GM13976 (cell line): ENCODE measurements around the gene AATK.

Experiments used
- DNase-seq: peaks from one replicate; pipeline ENCODE4 v3.0.0; 2012; ENCODE audit warnings: low spot score
- in situ Hi-C: fragments of 300-500 bp; cut with MboI; formaldehyde crosslinking; loops from one replicate; pipeline ENCODE4 v1.12.0; 2022; ENCODE audit warnings: low sequenced_read_pairs, mixed read lengths, inconsistent platforms; ENCODE audit not compliant: unreplicated experiment
- TF ChIP-seq, protein P1 (sequence below): IDR thresholded peaks from 2 replicates; pipeline ENCODE4 v1.5.1; 2012; ENCODE audit warnings: borderline replicate concordance, mild to moderate bottlenecking; ENCODE audit not compliant: insufficient read depth; ENCODE audit errors: extremely low read depth, missing control alignments, control extremely low read depth

Gene AATK

DNA sequence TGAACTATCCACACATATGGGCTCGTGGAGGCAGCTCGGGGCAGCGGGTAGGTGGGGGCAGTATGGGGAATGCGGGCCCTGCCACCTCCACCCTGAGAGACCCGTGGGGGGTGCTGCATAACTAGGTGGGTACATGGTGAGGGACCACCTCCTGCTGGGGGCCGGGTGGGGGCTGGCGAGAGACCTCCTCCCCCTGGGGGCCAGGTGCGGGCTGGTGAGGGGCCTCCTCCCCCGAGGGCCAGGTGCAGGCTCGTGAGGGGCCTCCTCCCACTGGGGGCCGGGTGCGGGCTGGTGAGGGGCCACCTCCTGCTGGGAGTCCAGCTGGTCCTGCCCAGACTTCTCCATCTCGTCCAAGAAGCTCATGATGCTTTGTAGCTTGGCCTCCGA is 31.4 kb upstream of the AATK start:
- TF ChIP-seq, protein P1, sequence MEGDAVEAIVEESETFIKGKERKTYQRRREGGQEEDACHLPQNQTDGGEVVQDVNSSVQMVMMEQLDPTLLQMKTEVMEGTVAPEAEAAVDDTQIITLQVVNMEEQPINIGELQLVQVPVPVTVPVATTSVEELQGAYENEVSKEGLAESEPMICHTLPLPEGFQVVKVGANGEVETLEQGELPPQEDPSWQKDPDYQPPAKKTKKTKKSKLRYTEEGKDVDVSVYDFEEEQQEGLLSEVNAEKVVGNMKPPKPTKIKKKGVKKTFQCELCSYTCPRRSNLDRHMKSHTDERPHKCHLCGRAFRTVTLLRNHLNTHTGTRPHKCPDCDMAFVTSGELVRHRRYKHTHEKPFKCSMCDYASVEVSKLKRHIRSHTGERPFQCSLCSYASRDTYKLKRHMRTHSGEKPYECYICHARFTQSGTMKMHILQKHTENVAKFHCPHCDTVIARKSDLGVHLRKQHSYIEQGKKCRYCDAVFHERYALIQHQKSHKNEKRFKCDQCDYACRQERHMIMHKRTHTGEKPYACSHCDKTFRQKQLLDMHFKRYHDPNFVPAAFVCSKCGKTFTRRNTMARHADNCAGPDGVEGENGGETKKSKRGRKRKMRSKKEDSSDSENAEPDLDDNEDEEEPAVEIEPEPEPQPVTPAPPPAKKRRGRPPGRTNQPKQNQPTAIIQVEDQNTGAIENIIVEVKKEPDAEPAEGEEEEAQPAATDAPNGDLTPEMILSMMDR, result no peak
- in situ Hi-C loops, result no loop called here
- DNase-seq, result no peak

DNA sequence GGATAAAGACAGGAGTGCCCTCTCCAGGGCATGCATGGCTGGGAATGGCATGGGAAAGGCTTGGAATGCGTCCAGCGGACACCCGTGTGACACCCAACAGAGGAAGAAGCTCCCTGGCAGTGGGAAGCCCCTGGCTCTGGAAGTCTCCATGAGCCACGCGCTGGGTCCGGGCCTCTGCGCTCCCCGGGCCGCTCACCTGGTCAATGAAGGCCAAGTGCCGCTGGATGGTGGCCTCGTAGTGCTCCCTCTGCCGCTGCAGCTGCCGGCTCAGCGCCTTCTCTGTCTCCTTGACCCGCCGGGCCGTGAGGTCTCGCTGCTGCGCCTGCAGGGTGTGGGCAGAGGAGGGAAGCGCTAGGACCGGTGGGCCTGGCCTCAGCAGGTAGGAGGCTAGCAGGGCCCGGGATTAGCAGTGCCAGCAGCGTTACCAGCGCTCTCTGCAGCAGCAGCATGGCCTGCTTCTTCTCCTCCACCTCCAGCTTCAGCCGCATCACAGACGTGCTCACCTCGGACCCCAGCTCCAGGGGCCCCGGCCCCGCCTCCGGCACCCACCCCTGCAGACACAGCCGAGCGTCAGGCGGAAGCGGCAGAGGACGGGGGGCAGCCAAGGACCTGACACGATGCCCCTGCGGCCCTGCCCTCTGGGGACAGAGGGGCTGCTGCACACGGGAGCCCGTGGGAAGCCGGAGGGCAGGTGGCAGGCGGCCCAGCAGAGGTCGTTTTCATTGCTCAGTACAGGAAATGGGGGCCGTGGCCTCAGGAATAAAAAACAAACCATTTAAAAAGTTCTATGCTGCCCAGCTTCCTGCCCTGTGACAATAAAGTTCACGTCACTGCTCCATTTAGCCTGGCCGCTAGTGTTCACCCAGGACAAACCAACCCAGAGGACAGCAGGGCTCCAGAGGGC is 30.7 kb upstream of the AATK start:
- in situ Hi-C loops, result no loop called here
- TF ChIP-seq, protein P1, result no peak
- no peak for DNase-seq

DNA sequence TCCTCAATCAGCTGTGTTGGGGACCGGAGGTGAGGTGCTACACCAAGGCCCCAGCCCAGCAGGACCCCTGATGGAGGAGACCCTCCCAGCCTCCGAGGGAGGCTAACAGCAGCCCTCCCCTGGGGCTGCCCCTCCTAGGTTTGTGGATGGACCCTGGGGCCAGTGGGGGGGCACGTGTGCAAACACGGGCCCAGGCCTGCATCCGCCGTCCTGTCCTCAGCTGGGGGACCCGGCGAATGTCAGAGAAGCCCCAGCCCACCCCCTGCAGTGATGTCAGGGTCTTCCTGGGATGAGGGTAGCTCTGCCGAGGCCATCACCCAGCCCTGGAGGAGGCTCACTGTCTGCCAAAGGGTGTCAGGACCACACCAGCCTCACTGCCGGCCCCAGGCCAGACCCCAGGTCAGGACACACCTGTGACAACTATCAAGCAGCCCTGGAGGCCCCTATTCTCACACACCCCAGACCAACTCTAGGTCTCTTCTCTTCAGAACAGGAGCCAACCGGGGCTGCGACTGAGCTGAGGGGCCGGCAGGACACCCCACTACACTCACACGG is 30.0 kb upstream of the AATK start:
- in situ Hi-C loops, result no loop called here
- DNase-seq, result no peak
- TF ChIP-seq, protein P1, result no peak

DNA sequence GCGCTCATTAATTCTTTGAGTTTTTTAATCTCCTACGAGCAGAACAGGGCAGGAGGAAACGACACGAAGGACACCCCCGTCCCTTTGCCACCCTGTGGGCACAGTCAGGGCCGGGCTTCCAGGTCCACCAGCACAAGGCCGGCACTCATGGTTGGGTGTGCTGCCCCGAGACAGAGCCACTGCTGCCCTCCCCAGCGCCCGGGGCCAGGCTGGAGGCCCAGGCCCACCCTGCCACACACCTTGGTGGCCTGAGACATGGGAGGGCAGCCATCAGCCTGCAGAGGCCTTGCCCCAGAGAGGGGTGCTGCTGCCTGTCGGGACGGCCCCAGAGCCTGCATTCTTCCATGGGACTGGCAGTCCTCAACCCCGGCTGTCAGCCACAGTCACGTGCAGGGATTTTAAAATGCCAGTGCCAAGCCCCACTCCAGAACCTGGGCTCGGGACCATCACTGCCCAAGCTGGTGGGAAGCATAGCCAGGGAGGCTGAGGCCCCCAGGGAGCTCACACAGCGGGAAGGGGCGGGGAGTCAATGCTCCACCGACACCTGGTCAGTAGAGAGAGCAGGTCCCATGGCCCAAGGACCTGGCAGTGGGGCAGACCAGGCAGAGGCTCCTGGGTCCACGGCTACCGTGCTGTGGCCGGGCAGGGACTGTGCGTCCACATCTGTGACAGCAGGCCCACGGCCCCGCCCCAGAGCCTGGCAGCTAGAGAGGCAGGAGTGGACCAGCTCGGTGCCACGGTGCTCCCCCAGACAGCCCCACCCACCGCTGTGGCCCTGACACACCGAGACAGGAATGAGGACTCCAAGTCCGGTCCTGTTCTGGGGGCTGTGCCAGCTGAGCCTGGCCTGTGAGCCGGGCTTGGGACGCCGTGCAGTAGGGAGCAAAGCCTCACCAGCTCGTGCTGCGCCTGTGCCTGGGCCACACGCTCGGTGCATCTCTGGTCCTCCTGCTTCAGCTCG is 29.2 kb upstream of the AATK start:
- in situ Hi-C loops, result no loop called here
- DNase-seq, result no peak
- TF ChIP-seq, protein P1, result no peak

DNA sequence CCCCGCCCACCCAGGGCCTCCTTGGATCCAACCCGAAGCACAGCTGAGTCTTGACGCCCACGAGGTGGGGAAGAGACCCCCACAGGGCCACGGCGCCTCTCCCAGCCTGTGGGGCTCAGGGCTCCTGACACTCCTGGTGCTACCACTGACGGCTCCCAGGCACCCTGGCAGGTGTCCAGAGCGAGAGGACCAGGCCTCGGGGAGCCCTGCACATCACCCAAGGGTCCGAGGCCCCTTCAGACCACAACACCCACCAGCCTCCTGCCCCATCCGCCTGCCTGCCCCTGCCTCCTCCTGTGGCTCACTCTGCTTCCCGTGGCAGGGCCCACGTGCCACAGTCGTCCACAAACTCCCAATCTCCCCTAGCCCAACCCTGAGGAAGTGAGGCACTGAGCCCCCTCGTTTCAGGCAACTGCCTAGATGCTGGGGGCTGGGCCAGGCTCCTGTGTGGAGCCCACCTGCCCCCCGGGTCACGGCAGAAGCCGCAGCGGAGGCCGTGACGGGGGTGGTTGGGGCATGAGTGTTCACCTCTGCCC is 28.3 kb upstream of the AATK start:
- in situ Hi-C loops, result no loop called here
- no peak for DNase-seq
- TF ChIP-seq, protein P1, result no peak
